HG03354 (cell line): ENCODE measurements around the gene USP43.
"Not testable (repeated sequence)": the region's sequence is repeated elsewhere in the genome, so short reads cannot be mapped to it uniquely, and the experiment has no call there.

ENCODE experiments used
- ATAC-seq: cut with Tn5 transposase; IDR thresholded peaks from one replicate; pipeline ENCODE4 v1.9.1; 2021; ENCODE audit warnings: mild to moderate bottlenecking; ENCODE audit not compliant: unreplicated experiment, poor library complexity, severe bottlenecking

The USP43 gene, protein sequence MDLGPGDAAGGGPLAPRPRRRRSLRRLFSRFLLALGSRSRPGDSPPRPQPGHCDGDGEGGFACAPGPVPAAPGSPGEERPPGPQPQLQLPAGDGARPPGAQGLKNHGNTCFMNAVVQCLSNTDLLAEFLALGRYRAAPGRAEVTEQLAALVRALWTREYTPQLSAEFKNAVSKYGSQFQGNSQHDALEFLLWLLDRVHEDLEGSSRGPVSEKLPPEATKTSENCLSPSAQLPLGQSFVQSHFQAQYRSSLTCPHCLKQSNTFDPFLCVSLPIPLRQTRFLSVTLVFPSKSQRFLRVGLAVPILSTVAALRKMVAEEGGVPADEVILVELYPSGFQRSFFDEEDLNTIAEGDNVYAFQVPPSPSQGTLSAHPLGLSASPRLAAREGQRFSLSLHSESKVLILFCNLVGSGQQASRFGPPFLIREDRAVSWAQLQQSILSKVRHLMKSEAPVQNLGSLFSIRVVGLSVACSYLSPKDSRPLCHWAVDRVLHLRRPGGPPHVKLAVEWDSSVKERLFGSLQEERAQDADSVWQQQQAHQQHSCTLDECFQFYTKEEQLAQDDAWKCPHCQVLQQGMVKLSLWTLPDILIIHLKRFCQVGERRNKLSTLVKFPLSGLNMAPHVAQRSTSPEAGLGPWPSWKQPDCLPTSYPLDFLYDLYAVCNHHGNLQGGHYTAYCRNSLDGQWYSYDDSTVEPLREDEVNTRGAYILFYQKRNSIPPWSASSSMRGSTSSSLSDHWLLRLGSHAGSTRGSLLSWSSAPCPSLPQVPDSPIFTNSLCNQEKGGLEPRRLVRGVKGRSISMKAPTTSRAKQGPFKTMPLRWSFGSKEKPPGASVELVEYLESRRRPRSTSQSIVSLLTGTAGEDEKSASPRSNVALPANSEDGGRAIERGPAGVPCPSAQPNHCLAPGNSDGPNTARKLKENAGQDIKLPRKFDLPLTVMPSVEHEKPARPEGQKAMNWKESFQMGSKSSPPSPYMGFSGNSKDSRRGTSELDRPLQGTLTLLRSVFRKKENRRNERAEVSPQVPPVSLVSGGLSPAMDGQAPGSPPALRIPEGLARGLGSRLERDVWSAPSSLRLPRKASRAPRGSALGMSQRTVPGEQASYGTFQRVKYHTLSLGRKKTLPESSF

DNA sequence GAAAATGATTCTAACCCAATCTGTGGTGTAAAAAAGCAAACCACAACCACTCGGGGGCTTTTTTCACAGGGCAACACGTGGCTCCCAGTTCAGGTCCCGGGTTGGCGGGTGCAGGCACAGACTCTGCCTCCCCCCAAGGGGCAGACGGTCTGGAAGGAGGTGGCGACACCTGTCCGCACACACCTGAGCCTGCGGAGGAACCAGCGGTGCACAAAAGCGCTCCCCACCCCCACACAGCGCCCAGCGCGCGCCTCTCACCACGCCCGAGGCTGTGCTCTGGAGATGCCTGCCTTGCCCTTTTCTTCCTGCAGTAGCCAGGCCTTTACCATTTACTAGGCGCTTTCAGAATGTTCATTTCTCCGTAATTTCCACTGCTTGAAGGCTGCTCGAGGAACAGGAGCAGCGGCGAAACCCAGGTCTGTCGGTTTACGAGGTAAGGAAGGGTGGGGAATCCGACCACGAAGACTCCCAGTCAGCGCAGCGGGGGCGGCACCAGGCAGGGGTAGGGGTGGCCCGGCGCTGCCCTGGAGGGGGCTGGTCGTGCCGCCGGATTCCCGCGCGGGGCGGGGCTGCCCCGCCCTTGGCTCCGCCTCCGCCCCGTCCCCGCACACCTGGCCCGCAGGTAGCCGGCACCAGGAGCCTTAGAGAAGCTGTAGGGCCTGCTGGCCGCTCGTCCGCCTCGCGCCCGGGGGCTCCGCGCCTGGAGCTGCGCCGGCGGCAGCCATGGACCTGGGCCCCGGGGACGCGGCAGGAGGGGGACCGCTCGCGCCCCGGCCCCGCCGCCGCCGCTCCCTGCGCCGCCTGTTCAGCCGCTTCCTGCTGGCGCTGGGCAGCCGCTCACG lies at the start of gene USP43:
TSS of gene USP43 (plus strand) at position 608 of the 842 bp plus-strand sequence. CDS start at position 724, 116 bp downstream.
- no peak for ATAC-seq

DNA sequence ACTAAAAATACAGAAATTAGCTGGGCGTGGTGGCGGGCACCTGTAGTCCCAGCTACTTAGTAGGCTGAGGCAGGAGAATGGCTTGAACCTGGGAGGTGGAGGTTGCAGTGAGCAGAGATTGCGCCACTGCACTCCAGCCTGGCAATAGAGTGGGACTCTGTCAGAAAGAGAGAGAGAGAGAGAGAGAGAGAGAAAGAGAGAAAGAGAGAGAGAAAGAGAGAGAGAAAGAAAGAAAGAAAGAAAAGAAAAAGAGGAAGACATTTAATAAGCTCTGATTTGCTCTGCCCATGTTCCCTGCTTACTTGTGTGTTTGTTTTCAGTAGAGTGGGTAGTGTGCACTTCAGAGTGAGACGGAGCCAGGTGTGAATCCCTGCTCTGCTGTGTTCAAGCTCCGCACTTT lies 47.7 kb upstream of the USP43 start:
- ATAC-seq, result not testable (repeated sequence)

DNA sequence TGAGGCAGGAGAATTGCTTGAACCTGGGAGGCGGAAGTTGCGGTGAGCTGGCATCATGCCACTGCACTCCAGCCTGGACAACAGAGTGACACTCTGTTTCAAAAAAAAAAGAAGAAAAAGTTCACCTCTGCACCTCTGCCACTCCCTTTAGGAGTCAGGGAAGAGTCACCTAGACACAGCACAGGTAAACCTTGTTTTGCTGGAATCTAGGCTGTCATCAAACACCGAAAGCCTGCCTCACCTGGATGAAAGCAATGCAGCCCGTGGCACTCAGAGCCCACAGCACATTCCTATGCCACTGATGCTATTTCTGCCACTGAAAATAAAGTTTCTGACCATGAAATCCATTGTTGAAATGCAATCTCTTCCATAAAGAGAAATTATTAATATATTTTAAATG lies 46.7 kb upstream of the USP43 start:
- no peak for ATAC-seq

DNA sequence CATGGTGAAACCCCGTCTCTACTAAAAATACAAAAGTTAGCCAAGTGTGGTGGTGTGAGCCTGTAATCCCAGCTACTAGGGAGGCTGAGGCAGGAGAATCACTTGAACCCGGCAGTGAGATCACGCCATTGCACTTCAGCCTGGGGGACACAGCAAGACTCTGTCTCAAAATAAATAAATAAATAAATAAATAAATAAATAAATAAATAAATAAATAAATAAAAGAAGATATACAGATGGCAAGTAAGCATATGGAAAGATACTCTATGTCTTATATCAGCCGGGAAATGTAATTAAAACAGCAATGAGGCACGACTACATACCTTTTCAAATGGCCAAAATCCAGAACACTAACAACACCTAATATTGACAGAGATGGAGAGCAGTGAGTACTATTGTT lies 40.7 kb upstream of the USP43 start:
- ATAC-seq, result not testable (repeated sequence)

DNA sequence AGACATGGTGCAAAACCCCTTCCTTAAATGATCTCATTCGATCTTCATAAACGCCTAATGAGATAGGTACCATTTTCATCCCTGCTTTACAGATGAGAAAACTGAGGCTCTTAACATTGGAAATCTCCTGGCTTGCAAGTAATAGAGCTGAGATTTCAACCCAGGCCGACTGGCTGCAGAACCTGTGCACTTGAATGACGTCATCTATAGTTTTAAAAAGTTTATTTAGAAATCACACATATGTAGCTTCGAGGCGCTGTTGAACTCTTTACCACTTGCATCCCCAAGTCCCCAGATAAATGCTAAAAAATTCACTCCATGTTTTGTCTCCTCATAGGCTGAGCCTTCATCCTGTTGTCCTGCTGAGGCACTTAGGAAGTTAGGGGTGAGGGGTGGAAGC lies 38.9 kb upstream of the USP43 start:
- ATAC-seq, result no peak

DNA sequence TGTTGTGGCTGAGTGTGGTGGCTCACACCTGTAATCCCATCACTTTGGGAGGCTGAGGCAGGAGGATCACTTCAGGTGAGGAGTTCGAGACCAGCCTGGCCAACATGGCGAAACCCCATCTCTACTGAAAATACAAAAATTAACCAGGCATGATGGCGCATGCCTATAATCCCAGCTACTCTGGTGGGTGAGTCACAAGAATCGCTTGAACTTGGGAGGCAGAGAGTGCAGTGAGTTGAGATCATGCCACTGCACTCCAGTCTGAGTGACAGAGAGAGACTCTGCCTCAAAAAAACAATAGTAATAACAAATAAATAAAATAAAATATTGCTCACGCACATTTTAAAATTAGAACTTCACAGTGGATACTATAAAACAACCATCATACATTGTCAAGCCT lies 38.3 kb upstream of the USP43 start:
- ATAC-seq, result not testable (repeated sequence)

DNA sequence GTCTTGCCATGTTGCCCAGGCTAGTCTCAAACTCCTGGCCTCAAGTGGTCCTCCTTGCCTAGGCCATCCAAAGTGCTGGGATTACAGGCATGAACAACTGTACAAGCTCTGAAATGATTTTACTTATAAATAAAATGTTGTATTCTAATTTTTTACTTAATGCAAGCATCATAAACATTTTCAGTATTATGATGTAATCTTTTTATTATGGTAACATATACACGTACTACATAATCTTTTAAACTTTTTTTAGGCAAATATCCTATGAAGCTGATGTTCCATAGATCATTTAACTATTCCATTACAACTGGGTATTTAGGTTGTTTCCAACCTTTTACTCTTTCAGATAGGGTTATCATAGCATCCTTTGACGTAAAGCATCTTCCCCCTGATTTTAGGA lies 33.8 kb upstream of the USP43 start:
- ATAC-seq, result no peak

DNA sequence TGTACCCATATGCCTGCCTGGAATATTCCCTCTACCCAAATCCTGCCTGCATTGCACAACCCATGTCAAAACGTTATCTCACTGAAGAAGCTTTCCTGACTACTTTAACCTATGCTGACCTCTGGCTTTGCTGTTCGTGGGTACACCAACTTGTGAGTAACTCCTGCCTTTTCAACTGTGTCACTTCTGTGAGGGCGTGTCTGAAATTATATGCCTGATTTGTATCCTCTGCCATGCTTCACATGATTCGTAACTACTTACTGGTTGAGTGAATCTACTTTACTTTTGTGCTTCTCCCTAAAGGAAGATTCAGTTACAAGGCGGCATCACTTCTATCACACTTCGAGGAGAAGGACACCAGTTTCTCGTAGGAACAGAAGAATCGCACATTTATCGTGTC lies 33.3 kb upstream of the USP43 start:
- no peak for ATAC-seq

DNA sequence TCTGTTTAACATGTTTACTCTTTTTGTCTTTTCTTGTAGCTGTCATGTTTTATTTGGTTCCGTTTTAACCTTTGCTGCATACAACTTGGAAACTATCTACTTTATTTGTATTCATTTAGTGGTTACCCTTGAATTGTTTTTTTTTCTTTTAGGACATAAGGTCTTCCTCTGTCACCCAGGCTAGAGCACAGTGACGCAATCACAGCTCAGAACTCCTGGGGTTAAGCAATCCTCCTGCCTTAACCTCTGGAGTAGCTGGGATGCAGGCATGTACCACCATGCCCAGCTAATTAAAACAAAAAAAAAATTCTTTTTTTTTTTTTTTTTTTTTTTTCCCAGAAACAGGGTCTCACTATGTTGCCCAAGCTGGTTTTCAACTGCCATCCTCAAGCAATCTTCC lies 29.8 kb upstream of the USP43 start:
- no peak for ATAC-seq

DNA sequence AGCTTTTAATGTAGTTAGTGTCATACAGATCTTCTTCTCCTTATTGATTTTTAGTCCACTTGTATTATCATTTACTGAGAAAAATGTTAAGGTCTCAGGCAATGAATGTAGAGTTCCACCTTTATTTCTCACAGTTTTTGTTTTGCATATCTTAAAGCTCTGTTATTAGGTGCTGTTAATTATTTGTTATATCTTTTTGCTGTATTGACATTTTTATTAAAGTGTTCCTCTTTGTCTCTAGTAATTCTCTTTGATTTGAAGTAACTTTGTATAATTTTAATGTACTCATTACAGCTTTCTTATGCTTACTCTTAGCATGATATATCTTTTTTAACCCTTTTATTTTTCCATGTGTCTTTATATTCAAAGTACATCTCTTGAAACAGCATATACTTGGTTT lies 22.4 kb upstream of the USP43 start:
- no peak for ATAC-seq

DNA sequence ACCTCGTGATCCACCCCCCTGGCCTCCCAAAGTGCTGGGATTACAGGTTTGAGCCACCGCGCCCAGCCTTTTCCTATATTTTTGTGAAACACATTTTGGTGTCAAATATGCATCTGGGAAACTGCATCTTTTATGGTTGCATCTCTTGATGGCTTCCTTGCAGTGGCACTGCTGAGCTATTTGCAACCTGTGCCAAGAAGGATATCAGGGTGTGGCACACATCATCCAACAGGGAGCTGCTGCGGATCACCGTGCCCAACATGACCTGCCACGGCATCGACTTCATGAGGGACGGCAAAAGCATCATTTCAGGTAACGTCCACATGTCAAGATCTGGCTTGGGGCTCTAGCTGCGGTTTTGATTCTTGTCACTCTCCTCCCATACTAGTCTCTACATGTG lies 16.8 kb upstream of the USP43 start:
- ATAC-seq, result no peak

DNA sequence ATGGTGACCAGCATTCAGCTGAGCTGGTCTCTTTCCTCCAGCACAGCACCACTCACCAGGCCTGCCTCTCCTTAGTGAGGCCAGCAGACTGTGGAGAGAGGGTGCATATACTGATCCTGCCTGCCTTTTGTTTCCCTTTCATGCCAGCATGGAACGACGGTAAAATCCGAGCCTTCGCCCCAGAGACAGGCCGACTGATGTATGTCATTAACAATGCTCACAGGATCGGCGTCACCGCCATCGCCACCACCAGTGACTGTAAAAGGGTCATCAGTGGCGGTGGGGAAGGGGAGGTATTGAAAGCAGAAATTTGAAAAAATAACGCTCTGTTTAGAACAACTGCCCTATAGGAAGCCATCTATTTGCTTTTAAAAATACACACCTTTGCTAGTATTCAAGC lies 12.6 kb upstream of the USP43 start:
- no peak for ATAC-seq

DNA sequence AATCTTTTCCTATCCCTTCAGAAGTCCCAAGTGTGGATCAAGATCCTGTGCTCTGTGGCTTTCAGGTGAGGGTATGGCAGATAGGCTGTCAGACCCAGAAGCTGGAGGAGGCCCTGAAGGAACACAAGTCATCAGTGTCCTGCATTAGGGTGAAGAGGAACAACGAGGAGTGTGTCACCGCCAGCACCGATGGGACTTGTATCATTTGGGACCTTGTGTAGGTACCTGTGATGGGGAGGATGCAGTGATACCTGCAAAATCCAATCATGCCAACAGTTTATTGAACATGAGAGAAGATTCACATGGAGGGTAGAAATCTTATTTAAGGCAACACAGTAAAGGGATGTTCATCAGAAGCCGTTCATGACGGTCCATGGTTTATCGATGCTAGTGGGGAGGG lies 10.0 kb upstream of the USP43 start:
- ATAC-seq, result no peak

DNA sequence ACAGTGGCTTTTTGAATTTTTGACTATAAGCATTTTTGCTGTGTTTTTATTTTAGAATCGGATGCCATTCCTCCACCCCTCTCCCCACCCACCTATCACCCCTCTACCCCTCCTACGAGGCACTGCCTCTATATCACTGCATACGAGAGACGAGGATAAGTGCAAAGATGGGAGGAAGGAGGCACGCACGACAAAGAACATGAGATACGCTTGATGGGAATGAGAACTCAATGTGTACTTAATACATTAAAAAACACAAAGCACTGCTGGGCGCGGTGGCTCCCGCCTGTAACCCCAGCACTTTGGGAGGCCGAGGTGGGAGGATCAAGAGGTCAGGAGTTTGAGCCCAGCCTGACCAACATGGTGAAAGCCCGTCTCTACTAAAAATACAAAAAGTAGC lies 8.8 kb upstream of the USP43 start:
- no peak for ATAC-seq

DNA sequence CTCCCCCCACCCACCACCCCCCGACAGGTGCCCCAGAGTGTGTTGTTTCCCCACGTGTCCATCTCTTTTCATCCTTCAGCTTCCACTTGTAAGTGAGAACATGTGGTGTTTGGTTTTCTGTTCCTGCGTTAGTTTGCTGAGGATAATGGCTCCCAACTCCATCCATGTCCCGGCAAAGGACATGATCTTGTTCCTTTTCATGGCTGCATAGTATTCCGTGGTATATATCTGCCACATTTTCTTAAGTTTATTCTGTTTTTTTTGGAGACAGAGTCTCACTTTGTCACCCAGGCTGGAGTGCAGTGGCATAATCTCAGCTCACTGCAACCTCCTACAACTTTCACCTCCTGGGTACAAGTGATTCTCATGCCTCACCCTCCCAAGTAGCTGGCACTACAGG lies 4.9 kb upstream of the USP43 start:
- not testable (repeated sequence) for ATAC-seq

DNA sequence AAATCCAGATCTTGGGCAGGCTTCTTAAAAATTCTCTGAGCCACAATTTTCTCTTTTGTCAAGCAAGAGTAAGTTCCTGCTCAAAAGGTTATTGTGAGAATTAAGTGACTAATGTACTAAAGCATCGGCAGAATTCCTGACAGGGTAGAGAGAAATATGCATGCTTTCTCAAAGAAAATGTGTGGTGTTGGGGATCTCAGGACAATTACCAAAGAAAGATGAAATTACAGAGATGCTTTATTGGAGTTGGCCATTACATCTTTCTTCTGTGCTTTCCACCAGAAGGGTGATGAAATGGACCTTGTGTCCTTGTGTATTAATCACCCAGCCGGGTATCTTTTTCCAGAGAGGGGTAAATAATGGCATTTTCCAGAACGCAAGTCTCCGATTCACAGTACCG lies 1.7 kb upstream of the USP43 start:
- ATAC-seq, result no peak

DNA sequence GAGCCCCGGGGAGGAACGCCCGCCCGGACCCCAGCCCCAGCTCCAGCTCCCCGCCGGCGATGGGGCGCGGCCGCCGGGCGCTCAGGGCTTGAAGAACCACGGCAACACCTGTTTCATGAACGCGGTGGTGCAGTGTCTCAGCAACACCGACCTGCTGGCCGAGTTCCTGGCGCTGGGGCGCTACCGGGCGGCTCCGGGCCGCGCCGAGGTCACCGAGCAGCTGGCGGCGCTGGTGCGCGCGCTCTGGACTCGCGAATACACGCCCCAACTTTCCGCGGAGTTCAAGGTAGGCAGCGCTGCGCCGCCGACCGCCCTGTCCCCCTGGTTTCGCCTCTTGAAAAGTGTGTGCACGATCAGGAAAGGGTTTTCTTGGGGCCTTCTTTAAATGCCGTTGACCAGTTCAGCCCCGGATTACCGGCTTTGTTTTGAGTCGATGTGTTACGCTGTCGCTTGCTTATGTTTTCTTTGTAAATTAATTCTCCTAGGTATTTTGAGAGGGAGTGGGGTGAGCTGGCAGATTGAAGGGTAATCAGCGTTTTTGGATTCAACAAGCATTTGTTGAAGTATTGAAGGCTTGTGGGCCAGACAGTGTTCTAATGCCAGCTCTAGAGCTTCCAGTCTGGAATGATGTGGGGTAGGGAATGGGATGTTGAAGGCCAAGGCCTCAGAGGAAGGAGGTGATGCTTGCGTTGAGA lies 681 bp downstream of the USP43 start:
- ATAC-seq, result no peak

DNA sequence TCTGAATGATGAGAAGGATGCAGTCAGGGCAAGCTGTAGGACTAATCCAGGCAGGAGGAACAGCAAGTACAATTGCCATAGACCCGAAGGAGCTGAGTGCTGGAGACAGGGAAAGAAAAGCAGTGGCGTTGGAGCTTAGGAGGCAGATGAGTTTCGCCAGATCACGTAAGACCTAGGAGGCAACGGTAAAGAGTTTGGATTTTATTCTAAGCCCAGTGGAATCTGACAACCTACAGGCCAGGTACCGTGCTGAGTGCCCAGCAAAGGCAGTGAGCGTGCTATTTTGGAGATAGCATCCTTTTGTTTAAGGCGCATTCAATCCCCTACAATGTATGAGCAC lies 1.2 kb downstream of the USP43 start:
- ATAC-seq, result no peak

DNA sequence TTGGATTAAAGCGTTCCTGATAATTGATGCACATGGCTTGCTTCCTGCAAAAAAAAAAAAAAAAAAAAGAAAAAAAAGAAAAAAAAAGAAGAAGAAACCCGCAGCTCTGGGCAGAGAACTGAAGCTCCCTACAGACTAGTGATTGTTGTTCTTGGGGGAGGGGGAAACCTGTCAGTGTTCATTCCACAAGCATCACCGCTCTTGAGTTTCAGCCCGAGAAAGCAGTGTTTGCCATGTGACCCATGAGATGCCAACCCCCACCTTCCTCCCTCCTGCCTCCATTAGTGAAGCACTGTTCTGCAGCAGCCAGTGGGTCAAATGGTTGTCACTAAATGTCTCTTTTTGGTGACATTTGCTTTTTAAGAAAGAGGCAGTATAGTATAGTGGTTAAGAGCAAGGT lies 1.7 kb downstream of the USP43 start:
- no peak for ATAC-seq
